ENCODE results near the gene CLPTM1L.

DNA sequence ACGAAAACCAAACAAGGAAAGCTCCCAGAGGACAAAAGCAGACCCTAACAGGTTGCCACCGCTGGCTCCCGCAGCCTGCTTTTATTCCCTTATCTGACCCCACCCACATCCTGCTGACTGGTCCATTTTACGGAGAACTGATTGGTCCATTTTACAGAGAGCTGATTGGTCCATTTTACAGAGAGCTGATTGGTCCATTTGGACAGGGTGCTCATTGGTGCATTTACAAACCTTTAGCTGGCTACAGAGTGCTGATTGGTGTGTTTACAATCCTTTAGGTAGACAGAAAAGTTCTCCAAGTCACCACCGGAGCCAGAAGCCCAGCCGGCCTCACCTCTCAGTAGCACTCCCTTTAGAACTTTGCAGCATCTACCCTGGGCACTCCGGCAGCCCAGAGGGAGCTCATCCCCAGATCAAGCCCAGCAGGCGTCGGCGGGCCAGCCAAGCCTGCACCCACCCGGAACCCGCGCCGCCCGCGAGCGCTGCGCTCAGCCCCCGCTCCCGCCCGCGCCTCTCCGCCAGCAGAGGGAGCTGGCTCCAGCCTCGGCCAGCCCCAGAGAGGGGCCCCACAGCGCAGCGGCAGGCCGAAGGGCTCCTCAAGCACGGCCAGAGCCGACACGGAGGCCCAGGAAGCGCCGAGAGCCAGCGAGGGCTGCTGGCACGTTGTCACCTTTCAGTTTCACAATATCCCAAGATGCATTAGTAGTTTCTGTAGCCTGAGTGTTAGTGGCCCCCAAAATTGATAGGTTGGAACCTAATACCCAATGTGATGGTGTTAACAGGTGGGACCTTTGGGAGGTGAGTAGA lies 35.3 kb upstream of the CLPTM1L start:
- no peak for TF ChIP-seq YY1 (IDR thresholded peaks at IDR 0.05; ENCODE audit: insufficient read depth, insufficient read length)
- no peak for TF ChIP-seq ZNF274 (IDR thresholded peaks at IDR 0.05; ENCODE audit: low read depth, low read length)
- no peak for TF ChIP-seq SUZ12 (IDR thresholded peaks at IDR 0.05; ENCODE audit: extremely low read depth, insufficient read depth, insufficient read length)

Measured in NT2/D1 (cell line).